Hepatocyte (in vitro differentiated cells): ENCODE results near the gene PRIMA1. TPM values are rescaled to one million over a fixed set of nuclear protein-coding genes. Genes with fewer than 3 reads are reported as not detected.

Source experiments
- DNase-seq: peaks from one replicate; pipeline ENCODE4 v3.0.0-alpha.2; 2016; ENCODE audit warnings: low spot score
- H2AFZ ChIP-seq: fragments of 200-600 bp; sonication (generic); 2 replicates; pipeline ENCODE4 v1.6.0; 2016; ENCODE audit warnings: antibody characterized with exemption, mild to moderate bottlenecking
- H3K27ac ChIP-seq: fragments of 200-600 bp; sonication (generic); 2 replicates; pipeline ENCODE4 v1.5.1; 2016; ENCODE audit warnings: mild to moderate bottlenecking
- H3K27me3 ChIP-seq: fragments of 200-600 bp; sonication (generic); 2 replicates; pipeline ENCODE4 v1.6.1; 2016
- H3K36me3 ChIP-seq: fragments of 200-600 bp; sonication (generic); replicated peaks from 2 replicates; pipeline ENCODE4 v1.5.1; 2016; ENCODE audit warnings: low read depth; ENCODE audit not compliant: insufficient read depth
- H3K4me1 ChIP-seq: fragments of 200-600 bp; sonication (generic); 2 replicates; pipeline ENCODE4 v1.5.1; 2016; ENCODE audit warnings: mild to moderate bottlenecking, moderate library complexity; ENCODE audit not compliant: insufficient read depth
- H3K4me2 ChIP-seq: fragments of 200-600 bp; sonication (generic); 2 replicates; pipeline ENCODE4 v1.6.0; 2016
- H3K4me3 ChIP-seq: fragments of 200-600 bp; sonication (generic); 2 replicates; pipeline ENCODE4 v1.5.1; 2016; ENCODE audit warnings: mild to moderate bottlenecking
- H3K79me2 ChIP-seq: fragments of 200-600 bp; sonication (generic); 2 replicates; pipeline ENCODE4 v1.6.0; 2017; ENCODE audit warnings: mild to moderate bottlenecking
- H3K9me2 ChIP-seq: fragments of 200-600 bp; sonication (generic); replicated peaks from 2 replicates; pipeline ENCODE4 v1.6.0; 2017; ENCODE audit warnings: mild to moderate bottlenecking; ENCODE audit not compliant: insufficient read depth
- H3K9me3 ChIP-seq: fragments of 200-600 bp; sonication (generic); 2 replicates; pipeline ENCODE4 v1.5.1; 2016; ENCODE audit warnings: low read depth, mild to moderate bottlenecking
- H4K20me1 ChIP-seq: fragments of 200-600 bp; sonication (generic); 2 replicates; pipeline ENCODE4 v1.6.0; 2016; ENCODE audit warnings: mild to moderate bottlenecking; ENCODE audit not compliant: insufficient read depth, poor library complexity, severe bottlenecking
- EZH2 ChIP-seq: fragments of 200-600 bp; sonication (generic); IDR thresholded peaks from 2 replicates; pipeline ENCODE4 v1.6.1; 2016; ENCODE audit warnings: antibody characterized with exemption, mild to moderate bottlenecking, borderline replicate concordance
- EZH2phosphoT487 ChIP-seq: fragments of 200-600 bp; sonication (generic); IDR thresholded peaks from one replicate; pipeline ENCODE4 v1.6.1; 2018; ENCODE audit warnings: antibody characterized with exemption, mild to moderate bottlenecking, low read depth, moderate library complexity; ENCODE audit not compliant: unreplicated experiment, severe bottlenecking
- WGBS: methylation state at CpG from one replicate; pipeline ENCODE4 v1.1.6; 2016; ENCODE audit warnings: low lambda C conversion rate; ENCODE audit errors: missing lambda C conversion rate; 5-methylcytosine and 5-hydroxymethylcytosine counted together
- polyA plus RNA-seq: library from polyadenylated mRNA; unstranded; fragments of >200 nt; fragmentation: Nextera tagmentation; extraction: Ambion mirVana; gene quantifications from 2 replicates; pipeline ENCODE4 v1.2.1, GENCODE V29; 2016
- total RNA-seq: library from RNA; depleted of rRNA; stranded (reverse); fragments of >200 nt; gene quantifications from 2 replicates; pipeline ENCODE4 v1.2.3, GENCODE V29; 2014
- TF ChIP-seq, protein P1 (sequence below): fragments of 200-600 bp; sonication (generic); IDR thresholded peaks from 2 replicates; pipeline ENCODE4 v1.5.1; 2016; ENCODE audit warnings: antibody characterized with exemption, mild to moderate bottlenecking; ENCODE audit not compliant: poor library complexity

PRIMA1 gene
- total and polyA plus RNA-seq, 2 experiments from 2014 or later, result 1.5 to 1.9 TPM

DNA sequence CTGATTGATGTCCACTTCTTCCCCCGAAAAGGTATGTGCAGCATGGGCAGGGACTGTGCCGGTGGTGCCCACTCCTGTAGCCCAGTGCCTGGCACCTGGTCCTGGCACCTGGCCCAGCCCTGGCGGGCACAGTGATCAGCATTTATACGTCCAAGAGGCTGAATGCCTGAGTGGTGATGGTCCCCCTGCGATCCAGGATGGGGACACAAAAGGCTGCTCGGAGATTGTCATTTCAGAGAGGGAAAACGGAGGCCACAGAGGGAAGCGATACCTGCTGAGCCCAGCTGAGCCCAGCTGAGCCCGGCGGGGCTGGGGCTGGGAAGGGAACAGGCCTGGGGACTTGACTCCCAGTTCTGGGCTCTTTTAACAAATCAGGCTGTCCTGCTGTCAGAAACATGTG lies 55.8 kb downstream of the PRIMA1 start:
- no peaks in the 10 kb centered on the region for H3K9me3 ChIP-seq
- TF ChIP-seq, protein P1, sequence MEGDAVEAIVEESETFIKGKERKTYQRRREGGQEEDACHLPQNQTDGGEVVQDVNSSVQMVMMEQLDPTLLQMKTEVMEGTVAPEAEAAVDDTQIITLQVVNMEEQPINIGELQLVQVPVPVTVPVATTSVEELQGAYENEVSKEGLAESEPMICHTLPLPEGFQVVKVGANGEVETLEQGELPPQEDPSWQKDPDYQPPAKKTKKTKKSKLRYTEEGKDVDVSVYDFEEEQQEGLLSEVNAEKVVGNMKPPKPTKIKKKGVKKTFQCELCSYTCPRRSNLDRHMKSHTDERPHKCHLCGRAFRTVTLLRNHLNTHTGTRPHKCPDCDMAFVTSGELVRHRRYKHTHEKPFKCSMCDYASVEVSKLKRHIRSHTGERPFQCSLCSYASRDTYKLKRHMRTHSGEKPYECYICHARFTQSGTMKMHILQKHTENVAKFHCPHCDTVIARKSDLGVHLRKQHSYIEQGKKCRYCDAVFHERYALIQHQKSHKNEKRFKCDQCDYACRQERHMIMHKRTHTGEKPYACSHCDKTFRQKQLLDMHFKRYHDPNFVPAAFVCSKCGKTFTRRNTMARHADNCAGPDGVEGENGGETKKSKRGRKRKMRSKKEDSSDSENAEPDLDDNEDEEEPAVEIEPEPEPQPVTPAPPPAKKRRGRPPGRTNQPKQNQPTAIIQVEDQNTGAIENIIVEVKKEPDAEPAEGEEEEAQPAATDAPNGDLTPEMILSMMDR, result no peak
- TF ChIP-seq EZH2phosphoT487, result no peak
- no peak for TF ChIP-seq EZH2
- DNase-seq, result no peak
- WGBS, result 96% methylated on average over 10 of the region's 10 CpGs
- no peaks in the 10 kb centered on the region for H4K20me1 ChIP-seq
- H3K27me3 ChIP-seq, result no peaks in the 10 kb centered on the region
- no peak overlapping the region for H3K4me3 ChIP-seq
- H3K4me1 ChIP-seq, result no peaks in the 10 kb centered on the region
- H3K4me2 ChIP-seq, result no peak overlapping the region
- H3K79me2 ChIP-seq, result no peaks in the 10 kb centered on the region
- H2AFZ ChIP-seq, result no peak overlapping the region
- no peaks in the 10 kb centered on the region for H3K36me3 ChIP-seq
- H3K9me2 ChIP-seq, result no peaks in the 10 kb centered on the region
- no peak overlapping the region for H3K27ac ChIP-seq

DNA sequence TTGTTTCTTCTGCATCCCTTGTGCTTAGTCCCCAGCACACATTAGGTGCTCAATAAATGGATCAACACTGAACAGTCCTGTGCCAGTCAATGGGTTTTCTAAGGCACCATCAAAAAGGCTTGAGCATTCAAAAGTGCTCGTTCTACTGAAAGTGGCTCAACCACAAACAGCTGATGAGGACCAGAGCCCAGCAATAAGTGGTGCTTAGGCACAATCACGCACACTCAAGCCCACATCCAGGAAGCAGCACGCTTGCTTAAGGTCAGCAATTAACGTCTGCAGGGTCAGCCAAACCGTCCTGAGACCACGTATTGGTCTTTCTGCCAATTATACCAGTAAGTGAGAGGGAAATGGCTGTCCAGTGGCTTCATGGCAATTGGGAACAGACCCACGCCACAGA lies 56.5 kb downstream of the PRIMA1 start:
- H3K4me1 ChIP-seq, result no peaks in the 10 kb centered on the region
- H3K9me3 ChIP-seq, result no peaks in the 10 kb centered on the region
- no peak for DNase-seq
- H3K4me3 ChIP-seq, result no peak overlapping the region
- H3K27me3 ChIP-seq, result no peaks in the 10 kb centered on the region
- H3K27ac ChIP-seq, result no peak overlapping the region
- H3K4me2 ChIP-seq, result no peak overlapping the region
- 50% methylated on average over 7 of the region's 7 CpGs for WGBS
- TF ChIP-seq, protein P1, result no peak
- H2AFZ ChIP-seq, result no peak overlapping the region
- H3K9me2 ChIP-seq, result no peaks in the 10 kb centered on the region
- no peaks in the 10 kb centered on the region for H3K79me2 ChIP-seq
- no peaks in the 10 kb centered on the region for H4K20me1 ChIP-seq
- H3K36me3 ChIP-seq, result no peaks in the 10 kb centered on the region

DNA sequence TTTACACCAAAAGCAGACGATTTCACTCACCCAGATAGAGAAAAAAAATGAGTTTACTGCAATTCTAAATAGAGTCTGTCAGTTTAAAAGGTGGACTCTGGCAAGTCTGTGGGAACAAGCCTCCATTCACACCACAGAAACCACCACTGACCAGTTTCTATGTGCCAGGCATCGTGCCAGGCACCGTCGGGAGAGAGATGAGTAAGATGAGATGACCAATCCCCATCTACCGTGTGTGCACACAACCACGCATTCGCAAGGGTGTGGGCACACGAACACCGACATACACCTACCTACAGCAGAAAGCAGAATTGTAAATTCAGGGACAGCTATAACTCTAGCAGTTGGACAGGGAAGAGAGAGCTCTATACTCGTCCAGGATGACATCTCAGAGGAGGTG lies 58.3 kb downstream of the PRIMA1 start:
- Histone ChIP-seq H3K9me2 (no peaks in the 10 kb centered on the region), H3K27me3 (no peaks in the 10 kb centered on the region), H3K79me2 (no peaks in the 10 kb centered on the region), H3K27ac (no peak overlapping the region), H3K9me3 (no peaks in the 10 kb centered on the region), H3K4me2 (no peak overlapping the region), H2AFZ (no peak overlapping the region), H4K20me1 (no peaks in the 10 kb centered on the region), H3K4me3 (no peak overlapping the region), H3K4me1 (no peaks in the 10 kb centered on the region), H3K36me3 (no peaks in the 10 kb centered on the region)
- DNase-seq, result no peak
- no peak for TF ChIP-seq EZH2phosphoT487
- TF ChIP-seq, protein P1, result no peak
- no peak for TF ChIP-seq EZH2
- 94% methylated on average over 10 of the region's 10 CpGs for WGBS

DNA sequence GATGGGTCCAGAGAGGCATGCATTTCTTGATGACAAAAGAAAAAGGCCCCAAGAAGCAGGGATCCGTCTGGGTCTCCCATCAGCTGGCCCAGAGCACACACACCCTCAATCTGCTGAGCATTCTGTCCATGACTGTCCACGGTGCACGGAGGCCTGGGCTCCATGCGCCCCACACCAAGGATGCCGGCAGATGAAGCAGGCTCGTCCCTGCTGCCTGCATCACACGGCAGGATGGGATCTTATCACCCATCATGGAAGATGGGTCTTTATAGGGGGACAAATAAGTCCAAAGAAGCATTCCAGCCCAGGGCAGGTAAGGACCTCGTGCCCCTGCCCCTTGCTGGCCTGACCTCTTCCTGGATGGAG lies 59.7 kb downstream of the PRIMA1 start:
- no peak for DNase-seq
- H3K36me3 ChIP-seq, result no peaks in the 10 kb centered on the region
- no peak overlapping the region for H3K4me2 ChIP-seq
- TF ChIP-seq EZH2phosphoT487, result no peak
- no peak for TF ChIP-seq EZH2
- TF ChIP-seq, protein P1, result no peak
- no peaks in the 10 kb centered on the region for H4K20me1 ChIP-seq
- no peaks in the 10 kb centered on the region for H3K9me2 ChIP-seq
- WGBS, result 95% methylated on average over 8 of the region's 8 CpGs
- no peaks in the 10 kb centered on the region for H3K4me1 ChIP-seq
- no peak overlapping the region for H2AFZ ChIP-seq
- no peaks in the 10 kb centered on the region for H3K27me3 ChIP-seq
- H3K27ac ChIP-seq, result no peak overlapping the region
- no peak overlapping the region for H3K4me3 ChIP-seq
- no peaks in the 10 kb centered on the region for H3K79me2 ChIP-seq
- no peaks in the 10 kb centered on the region for H3K9me3 ChIP-seq
